HL-60 (cell line): ENCODE results near the gene ZNF266.

ENCODE experiments used
- CTCF ChIP-seq: IDR thresholded peaks from one replicate; pipeline ENCODE4 v1.5.1; 2011; ENCODE audit warnings: low read length, control low read depth, inconsistent platforms; ENCODE audit not compliant: insufficient read depth
- POLR2AphosphoS5 ChIP-seq: IDR thresholded peaks from 2 replicates; pipeline ENCODE4 v1.6.1; 2012; ENCODE audit warnings: low read depth
- REST ChIP-seq: IDR thresholded peaks from 2 replicates; pipeline ENCODE4 v1.6.1; 2012; ENCODE audit warnings: low read depth; ENCODE audit not compliant: insufficient replicate concordance

GRCh38 chr19:9474975-9475374, 39.6 kb upstream of the ZNF266 start:
- no peak for TF ChIP-seq CTCF
- TF ChIP-seq REST: no peak
- no peak for TF ChIP-seq POLR2AphosphoS5
